Adrenal gland (tissue), 5 donors: ENCODE results near the gene COMT.

ENCODE experiments used
- CTCF ChIP-seq, 6 experiments: fragments of 450-650 bp in 4 of 6; fragments of 200-600 bp in 2 of 6; sonication (generic) in 1 of 6; IDR thresholded peaks; 1 replicate in 5 of 6; 2 replicates in 1 of 6; pipeline versions ENCODE4 v1.5.1 to v1.8.0; 2016 to 2021; ENCODE audit warnings: antibody characterized with exemption in 6 of 6, mild to moderate bottlenecking in 2 of 6, moderate library complexity in 1 of 6
- POLR2A ChIP-seq, 2 donors: fragments of 450-650 bp; IDR thresholded peaks; one replicate each; pipeline ENCODE4 v1.6.1; 2017; ENCODE audit warnings: antibody characterized with exemption in 2 of 2, mild to moderate bottlenecking in 2 of 2, moderate library complexity in 1 of 2
- donor health status: DM: no; HTN: no; CAD: no.

GRCh38 chr22:19964701-19965386, 23.3 kb downstream of the COMT start:
- no peak for TF ChIP-seq CTCF (IDR thresholded peaks at IDR 0.05)
- TF ChIP-seq POLR2A (IDR thresholded peaks at IDR 0.05): no peak
